PC-3 (cell line): ENCODE measurements around the gene ARL4D. TPM values are rescaled to one million over a fixed set of nuclear protein-coding genes. Genes with fewer than 3 reads are reported as not detected.
A peak's percentile ranks its signal among the peaks of the same experiment; 100 is the strongest.
"Not testable (repeated sequence)": the region's sequence is repeated elsewhere in the genome, so short reads cannot be mapped to it uniquely, and the experiment has no call there.

Source experiments
- ATAC-seq: fragments of 200-7000 bp; cut with Tn5 transposase; 2 replicates; pipeline ENCODE4 v1.9.1; 2020; ENCODE audit warnings: mild to moderate bottlenecking, moderate library complexity
- BruUV-seq: library from RNA; stranded (reverse); fragments of 400-500 nt; replicated peaks from 2 replicates; lab custom pipeline; 2021; lab: Mats Ljungman, UMichigan
- CTCF ChIA-PET: fragments of 300-600 bp; sonication (Branson Sonifier 250); formaldehyde crosslinking; loops from one replicate; lab custom pipeline; 2022; ENCODE audit warnings: antibody characterized with exemption; lab: Charles Lee
- POLR2A ChIA-PET: fragments of 300-600 bp; sonication (Branson Sonifier 250); formaldehyde crosslinking; loops from one replicate; lab custom pipeline; 2022; ENCODE audit warnings: antibody characterized with exemption; ENCODE audit not compliant: unreplicated experiment; lab: Charles Lee
- DNase-seq: peaks from one replicate; pipeline ENCODE4 v3.0.0-alpha.2; 2015
- H2AFZ ChIP-seq: fragments of 300-600 bp; sonication (generic); 2 replicates; pipeline ENCODE4 v1.6.0; 2016; ENCODE audit warnings: antibody characterized with exemption, low read length
- H3F3A ChIP-seq: fragments of 300-600 bp; sonication (generic); one replicate; pipeline ENCODE4 v1.6.0; 2017; ENCODE audit warnings: antibody characterized with exemption, low read length, control low read depth, mild to moderate bottlenecking; ENCODE audit not compliant: unreplicated experiment
- H3K27ac ChIP-seq: fragments of 300-600 bp; sonication (generic); 2 replicates; pipeline ENCODE4 v1.5.1; 2016; ENCODE audit warnings: mild to moderate bottlenecking, low read length
- H3K27me3 ChIP-seq: fragments of 300-600 bp; sonication (generic); 2 replicates; pipeline ENCODE4 v1.6.1; 2016; ENCODE audit warnings: low read length, mixed read lengths
- H3K36me3 ChIP-seq: fragments of 300-600 bp; sonication (generic); 2 replicates; pipeline ENCODE4 v1.6.1; 2016; ENCODE audit warnings: low read depth, mixed run types, low read length, mixed read lengths
- H3K4me1 ChIP-seq: fragments of 300-600 bp; sonication (generic); 2 replicates; pipeline ENCODE4 v1.5.1; 2016; ENCODE audit warnings: low read length; ENCODE audit not compliant: insufficient read depth
- H3K4me2 ChIP-seq: fragments of 300-600 bp; sonication (generic); 2 replicates; pipeline ENCODE4 v1.6.0; 2016; ENCODE audit warnings: low read length
- H3K4me3 ChIP-seq: fragments of 300-600 bp; sonication (generic); 2 replicates; pipeline ENCODE4 v1.5.1; 2016; ENCODE audit warnings: mild to moderate bottlenecking, low read length, mixed read lengths
- H3K79me2 ChIP-seq: fragments of 300-600 bp; sonication (generic); 2 replicates; pipeline ENCODE4 v1.6.1; 2017; ENCODE audit warnings: low read length, mixed read lengths
- H3K9ac ChIP-seq: fragments of 300-600 bp; sonication (generic); 2 replicates; pipeline ENCODE4 v1.6.0; 2016; ENCODE audit warnings: mild to moderate bottlenecking, low read length
- H3K9me2 ChIP-seq: fragments of 300-600 bp; sonication (generic); replicated peaks from 2 replicates; pipeline ENCODE4 v1.6.1; 2016; ENCODE audit warnings: mixed run types, low read length, mixed read lengths
- H3K9me3 ChIP-seq: fragments of 300-600 bp; sonication (generic); 2 replicates; pipeline ENCODE4 v1.6.1; 2016; ENCODE audit warnings: low read length, mixed read lengths
- H4K20me1 ChIP-seq: fragments of 300-600 bp; sonication (generic); 2 replicates; pipeline ENCODE4 v1.6.1; 2016; ENCODE audit warnings: low read length, mixed read lengths
- CTCF ChIP-seq: fragments of 300-600 bp; sonication (generic); conservative IDR thresholded peaks from 2 replicates; pipeline ENCODE4 v1.5.1; 2017; ENCODE audit warnings: antibody characterized with exemption, low read depth, mild to moderate bottlenecking, low read length
- EZH2 ChIP-seq: fragments of 300-600 bp; sonication (generic); IDR thresholded peaks from one replicate; pipeline ENCODE4 v1.6.1; 2017; ENCODE audit warnings: antibody characterized with exemption, mild to moderate bottlenecking, low read length; ENCODE audit not compliant: unreplicated experiment
- EZH2phosphoT487 ChIP-seq: fragments of 300-600 bp; sonication (generic); IDR thresholded peaks from 2 replicates; pipeline ENCODE4 v1.6.1; 2018; ENCODE audit warnings: mild to moderate bottlenecking, antibody characterized with exemption, low read length, borderline replicate concordance
- intact Hi-C: fragments of 100-400 bp; cut with micrococcal nuclease; formaldehyde crosslinking; loops from 2 replicates; pipeline ENCODE4 v1.9.0; 2023
- total RNA-seq: library from RNA; depleted of rRNA; stranded (reverse); fragments of >200 nt; gene quantifications from 2 replicates; pipeline ENCODE4 v1.2.3, GENCODE V29; 2014

Gene ARL4D
- total RNA-seq, 1 experiment from 2014 or later, result 14.3 TPM

GRCh38 chr17:43418441-43419374 lies 19.9 kb downstream of the ARL4D start:
- no peak for TF ChIP-seq EZH2
- no peak for TF ChIP-seq CTCF
- TF ChIP-seq EZH2phosphoT487, result no peak
- H3K36me3 ChIP-seq, result no peaks in the 10 kb centered on the region
- ATAC-seq (peak; percentile 98), DNase-seq (peak; percentile 89)
- no TSS peak for BruUV-seq
- H3K9me2 ChIP-seq, result no peaks in the 10 kb centered on the region
- peak overlapping the region; percentile 77 for H3K4me2 ChIP-seq
- H4K20me1 ChIP-seq, result no peaks in the 10 kb centered on the region
- no peaks in the 10 kb centered on the region for H3F3A ChIP-seq
- H2AFZ ChIP-seq, result peak overlapping the region; percentile 84
- peak overlapping the region; percentile 34; the same call in 1 of the 2 replicates for H3K4me3 ChIP-seq
- H3K79me2 ChIP-seq, result no peaks in the 10 kb centered on the region
- H3K27me3 ChIP-seq, result no peaks in the 10 kb centered on the region
- H3K27ac ChIP-seq, result peak overlapping the region; percentile 70
- no peaks in the 10 kb centered on the region for H3K9me3 ChIP-seq
- POLR2A ChIA-PET, result interaction anchor here (1.5 kb wide), 1 partner anchor 20 kb away, joined by 7 read pairs; the partner anchor contains the start of gene ARL4D
- peaks cover 27% of the 10 kb centered on the region for H3K4me1 ChIP-seq
- CTCF ChIA-PET, result interaction anchor here (0.6 kb wide), 1 partner anchor 18 kb away, joined by 3 read pairs; no protein-coding TSS in a partner anchor
- peak overlapping the region; percentile 8 for H3K9ac ChIP-seq
- intact Hi-C loops, result no loop called here

- H3K9me3 ChIP-seq, H3K9me2 ChIP-seq, BruUV-seq, DNase-seq, ATAC-seq, H4K20me1 ChIP-seq, intact Hi-C loops, H3F3A ChIP-seq, H3K36me3 ChIP-seq, H3K27me3 ChIP-seq, H3K79me2 ChIP-seq: not testable (repeated sequence)
- Histone ChIP-seq H3K4me3 (peak overlapping the region; percentile 34; the same call in 1 of the 2 replicates), H3K4me1 (peaks cover 27% of the 10 kb centered on the region), H3K4me2 (peak overlapping the region; percentile 77), H3K9ac (peak overlapping the region; percentile 8), H2AFZ (peak overlapping the region; percentile 84), H3K27ac (peak overlapping the region; percentile 70)
- CTCF ChIA-PET, result interaction anchor here (0.6 kb wide), 1 partner anchor 18 kb away, joined by 3 read pairs; no protein-coding TSS in a partner anchor
- POLR2A ChIA-PET, result interaction anchor here (0.6 to 1.5 kb wide), 2 partner anchors 21 to 1080 kb away, joined by 3 to 7 read pairs; partner anchors contain the start of gene ARL4D
Observed at GRCh38 chr17:43419375-43419882, 20.6 kb downstream of the ARL4D start.

- H3K27me3 ChIP-seq, result no peaks in the 10 kb centered on the region
- H3K4me3 ChIP-seq, result no peak overlapping the region
- BruUV-seq, result no TSS peak
- H3K79me2 ChIP-seq, result no peaks in the 10 kb centered on the region
- H3F3A ChIP-seq, result no peaks in the 10 kb centered on the region
- CTCF ChIA-PET, result no interaction called here
- DNase-seq, result no peak
- POLR2A ChIA-PET, result no interaction called here
- H3K9me2 ChIP-seq, result no peaks in the 10 kb centered on the region
- no peak overlapping the region for H2AFZ ChIP-seq
- no peaks in the 10 kb centered on the region for H3K36me3 ChIP-seq
- H3K9me3 ChIP-seq, result no peaks in the 10 kb centered on the region
- H4K20me1 ChIP-seq, result no peaks in the 10 kb centered on the region
- H3K4me2 ChIP-seq, result no peak overlapping the region
- ATAC-seq, result no peak
- TF ChIP-seq CTCF (no peak), EZH2 (no peak), EZH2phosphoT487 (no peak)
- H3K9ac ChIP-seq, result no peak overlapping the region
- intact Hi-C loops, result no loop called here
- peaks cover 6% of the 10 kb centered on the region for H3K4me1 ChIP-seq
- no peak overlapping the region for H3K27ac ChIP-seq
Observed at GRCh38 chr17:43423777-43424455, 25.1 kb downstream of the ARL4D start.
